NCI-H345 treated with DMSO at 0.1 percent for 48 hours (cell line): Measurements from ENCODE around the gene ELMO2.
"Not testable (repeated sequence)": the region's sequence is repeated elsewhere in the genome, so short reads cannot be mapped to it uniquely, and the experiment has no call there.

Experiments
- DNase-seq: peaks from one replicate; lab custom pipeline; 2025; ENCODE audit not compliant: unreplicated experiment; lab: John Stamatoyannopoulos, UW

The ELMO2 gene

DNA sequence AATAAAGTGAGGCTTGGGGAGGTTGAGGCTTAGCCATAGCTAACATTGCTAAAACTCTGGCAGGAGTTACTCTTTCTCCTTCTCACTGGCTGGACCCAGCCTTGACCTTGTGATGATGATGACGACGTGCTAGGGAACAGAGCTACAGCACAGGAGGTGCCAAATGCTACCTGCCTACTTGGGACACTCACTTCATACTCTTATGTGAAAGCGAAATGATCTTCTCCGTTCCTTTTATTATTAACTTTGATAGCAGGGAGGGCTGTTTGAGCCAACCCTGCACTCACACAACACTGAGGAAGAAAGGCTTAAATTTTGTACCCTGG is 1.2 kb upstream of the ELMO2 start:
- DNase-seq, result no peak

DNA sequence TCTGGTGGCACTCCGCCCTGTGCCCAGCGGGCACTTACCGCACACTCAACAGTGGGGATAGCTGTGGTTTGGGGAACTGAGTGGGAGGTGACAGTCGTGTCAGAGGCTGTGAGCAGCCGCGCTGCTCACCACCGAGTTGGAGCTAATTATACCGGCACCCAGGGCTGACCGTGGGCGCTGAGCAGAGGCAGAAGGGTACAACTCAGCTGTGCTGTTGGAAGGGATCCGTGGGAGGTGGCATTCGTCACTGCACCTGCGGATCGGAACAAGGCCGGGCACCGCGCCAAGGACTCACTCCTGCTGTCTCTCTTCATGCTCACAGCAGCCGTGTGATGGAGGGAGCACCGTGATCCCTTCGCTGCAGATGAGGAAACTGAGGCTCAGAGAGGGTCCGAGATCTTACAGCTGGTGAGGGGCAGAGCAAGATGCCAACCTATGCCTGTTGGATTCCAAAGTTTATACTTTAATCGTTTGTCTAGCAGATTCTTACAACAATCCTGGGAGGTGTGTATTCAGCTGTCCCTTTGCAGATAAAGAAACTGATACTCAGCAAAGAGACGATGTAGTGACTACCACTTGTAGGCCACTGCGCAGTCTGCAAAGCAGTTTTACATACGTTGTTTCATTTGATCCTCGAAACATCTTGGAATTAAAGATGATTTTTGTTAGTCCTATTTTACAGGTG is 713 bp upstream of the ELMO2 start:
- peak; percentile 85 for DNase-seq

DNA sequence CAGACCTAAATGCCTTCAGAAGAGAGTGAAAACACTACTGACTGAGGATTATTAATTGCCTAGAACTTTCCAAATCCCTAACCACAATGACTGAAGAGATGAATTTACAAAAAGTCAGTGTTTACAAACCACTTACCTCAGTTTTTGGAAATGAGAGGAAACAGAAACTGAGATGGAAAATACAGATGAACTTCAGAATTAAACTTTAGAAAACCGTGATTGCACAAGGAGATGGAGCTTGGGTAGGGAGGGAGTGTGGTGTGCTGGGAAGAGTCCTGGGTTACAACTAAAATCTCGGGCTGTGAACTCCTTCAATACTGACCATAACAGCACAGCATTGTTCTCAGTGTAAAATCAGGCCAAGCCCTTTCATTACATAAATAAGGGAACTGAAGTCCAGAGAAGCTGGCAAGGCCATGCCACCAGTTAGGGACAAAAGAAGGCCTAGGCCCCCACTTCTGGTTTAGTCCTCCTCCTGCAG is 4.0 kb downstream of the ELMO2 start:
- DNase-seq, result no peak

DNA sequence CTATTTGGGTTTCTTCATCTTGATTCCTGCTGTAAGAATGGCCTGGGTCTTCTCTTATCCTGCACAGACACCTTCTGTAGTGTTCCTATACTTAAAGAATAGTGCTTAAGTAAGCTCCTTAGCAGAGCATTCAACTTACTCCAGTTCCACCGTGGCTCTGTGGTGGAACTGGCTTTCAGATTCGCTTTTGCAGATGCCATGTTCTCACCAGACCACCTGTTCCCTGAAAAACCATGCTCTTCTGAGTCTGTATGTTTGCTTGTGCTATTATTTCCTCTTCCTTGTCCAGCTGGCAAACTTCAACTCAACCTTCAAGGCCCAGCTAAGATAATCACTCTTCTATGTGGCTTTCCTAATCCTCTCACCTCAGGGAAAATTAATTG is 4.9 kb downstream of the ELMO2 start:
- DNase-seq, result no peak

DNA sequence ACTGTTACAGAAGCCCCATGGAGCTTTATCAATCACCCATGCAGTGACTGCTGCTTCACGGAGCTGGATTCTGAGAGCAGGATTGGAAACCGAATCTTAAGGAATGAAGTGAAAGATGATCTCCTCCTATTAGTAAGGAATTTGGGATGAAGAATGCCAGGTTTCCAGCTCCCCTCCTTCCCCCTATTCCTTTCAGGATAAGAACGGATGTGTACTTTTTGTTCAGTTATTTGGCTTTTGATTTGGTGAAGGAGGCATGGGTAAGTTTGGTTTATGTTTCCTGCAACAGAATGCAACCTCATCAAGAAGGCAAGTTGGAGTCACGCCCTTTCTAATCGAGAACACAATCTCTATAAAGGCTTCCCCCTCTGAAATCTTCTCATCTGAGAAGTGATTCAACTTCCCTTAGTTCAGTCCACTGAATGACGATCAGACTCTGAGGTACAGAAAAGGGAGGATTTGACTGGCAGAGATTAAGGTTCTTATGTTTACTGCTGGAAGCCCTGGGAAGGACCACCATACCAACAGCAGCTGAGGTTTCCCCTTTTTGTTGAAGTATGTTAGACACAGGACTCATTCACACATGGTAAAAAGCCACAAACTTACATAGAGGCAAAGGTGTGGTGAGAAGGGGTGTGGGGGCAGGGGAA is 5.5 kb downstream of the ELMO2 start:
- no peak for DNase-seq

DNA sequence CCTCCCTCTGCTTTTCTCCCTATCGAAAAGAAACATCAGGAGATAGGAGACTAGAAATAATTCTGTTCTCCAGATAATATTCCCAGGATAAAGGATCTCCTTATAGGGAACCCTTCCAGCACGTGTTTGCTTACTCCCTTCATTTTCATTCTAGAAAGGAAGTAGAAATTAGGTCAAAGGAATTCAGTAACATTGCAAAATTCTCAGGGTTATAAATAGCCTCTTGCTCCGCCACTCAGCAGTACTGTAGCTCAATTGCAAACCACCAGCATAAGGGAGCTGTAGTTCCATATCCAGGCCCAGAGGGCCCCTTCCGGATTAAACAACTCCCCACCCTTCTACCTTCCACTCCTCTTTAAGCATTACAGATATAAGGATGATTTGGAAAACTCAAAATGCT is 6.2 kb downstream of the ELMO2 start:
- no peak for DNase-seq

DNA sequence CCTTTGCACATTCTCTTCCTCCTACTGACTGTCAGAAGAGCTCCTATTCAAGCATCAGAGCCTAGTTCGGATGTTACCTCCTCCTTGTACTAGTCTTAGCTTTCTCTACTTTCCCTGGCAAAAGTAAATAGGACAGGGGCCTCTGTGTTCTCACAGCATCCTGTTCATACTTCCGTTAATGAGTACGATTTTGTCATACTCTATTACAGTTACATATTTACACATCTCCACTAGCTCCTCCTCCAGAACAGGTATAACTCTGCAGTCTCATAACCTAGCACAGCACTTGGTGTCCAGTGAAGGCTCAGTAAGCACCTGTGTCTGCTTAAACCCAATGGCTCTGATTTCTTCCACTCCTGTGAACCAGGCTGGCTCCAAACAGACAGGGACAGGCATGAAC is 7.0 kb downstream of the ELMO2 start:
- no peak for DNase-seq

DNA sequence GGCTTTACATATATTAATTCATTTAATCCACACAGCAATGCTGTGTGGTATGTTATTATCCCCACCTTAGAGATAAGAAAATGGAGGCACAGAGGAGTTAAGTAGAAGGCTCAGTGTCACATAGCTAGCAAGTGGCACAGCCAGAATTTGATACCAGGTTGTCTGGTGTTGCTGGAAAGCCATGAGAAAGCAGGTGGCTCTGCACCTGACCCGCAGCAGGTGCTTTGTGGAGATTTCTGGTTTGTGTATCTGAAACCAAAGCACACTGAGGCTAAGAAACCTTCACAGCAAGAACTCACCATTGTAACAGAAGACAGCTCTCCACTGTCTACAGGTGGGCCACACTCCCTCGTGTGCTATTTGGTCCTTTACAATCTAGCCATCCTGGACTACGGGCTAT is 7.5 kb downstream of the ELMO2 start:
- no peak for DNase-seq

DNA sequence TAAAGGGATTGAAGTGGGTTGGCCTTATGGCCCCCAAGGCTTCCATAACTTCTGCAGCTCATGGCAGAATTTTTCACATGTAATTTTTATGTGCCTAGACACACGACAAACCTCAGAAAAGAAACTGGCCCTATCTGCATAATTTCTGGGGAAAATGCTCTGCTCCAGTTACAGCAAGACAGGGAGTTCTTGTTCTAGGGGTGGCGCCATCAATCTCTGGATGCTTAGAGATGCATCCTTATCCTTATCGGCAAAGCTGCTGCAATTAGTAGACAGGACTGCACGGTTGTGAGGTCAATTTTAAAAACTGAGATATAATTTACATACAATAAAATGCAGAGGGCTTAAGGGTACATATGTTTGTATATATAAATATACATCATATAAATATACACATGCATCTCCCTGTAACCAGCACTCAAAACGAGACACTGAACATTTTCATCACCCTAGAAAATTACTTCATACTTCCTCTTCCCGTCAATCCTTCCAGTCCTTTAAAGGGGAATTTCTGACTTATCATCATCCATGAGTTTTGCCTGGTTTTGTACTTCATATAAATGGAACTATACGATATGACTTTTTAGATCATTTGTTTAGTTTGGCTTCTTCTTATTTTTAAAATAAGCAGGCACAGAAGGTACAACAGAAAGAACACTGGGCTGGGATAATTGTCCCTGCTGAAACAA is 10.2 kb downstream of the ELMO2 start:
- DNase-seq, result no peak

DNA sequence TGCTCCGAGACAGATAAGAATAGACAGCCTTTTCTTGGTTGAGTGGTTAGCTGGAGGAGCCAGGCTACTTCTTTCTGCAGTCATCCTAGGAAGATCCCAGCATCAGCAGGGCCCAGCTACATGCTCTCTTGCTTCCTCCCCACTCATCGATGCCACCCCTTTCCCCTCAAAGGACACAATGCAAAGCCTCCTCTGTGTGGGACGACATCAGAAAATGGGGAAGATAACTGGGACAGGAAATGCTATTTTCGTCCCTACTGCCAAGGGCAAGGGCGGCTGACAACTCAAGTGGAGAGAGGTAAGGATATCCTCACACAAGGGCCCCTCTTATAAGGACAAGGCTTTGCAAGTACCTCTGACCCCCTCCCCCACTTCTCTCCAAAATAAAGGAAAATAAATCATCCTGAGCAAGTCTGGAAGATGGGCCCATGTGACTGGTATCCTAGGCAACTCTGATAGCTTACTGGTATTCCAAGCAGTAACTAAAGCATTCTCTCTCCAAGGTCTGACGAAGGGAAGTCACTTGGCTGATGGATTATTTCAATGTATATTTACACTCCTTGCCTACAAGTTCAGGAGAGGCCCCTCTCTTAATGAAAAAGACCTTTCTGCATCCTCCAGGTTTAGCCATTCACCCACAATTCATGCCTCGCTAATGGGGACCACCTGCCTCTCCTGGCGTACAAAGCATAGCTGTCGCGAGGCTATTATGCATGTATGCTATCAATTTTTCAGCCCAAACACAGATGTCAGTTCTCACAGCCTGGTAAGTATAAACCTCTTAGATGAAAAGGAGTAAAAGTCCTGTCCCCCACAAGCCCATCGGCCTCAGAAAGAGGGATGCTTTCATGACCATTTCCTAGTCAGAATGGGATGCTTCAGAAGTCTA is 11.3 kb downstream of the ELMO2 start:
- no peak for DNase-seq

DNA sequence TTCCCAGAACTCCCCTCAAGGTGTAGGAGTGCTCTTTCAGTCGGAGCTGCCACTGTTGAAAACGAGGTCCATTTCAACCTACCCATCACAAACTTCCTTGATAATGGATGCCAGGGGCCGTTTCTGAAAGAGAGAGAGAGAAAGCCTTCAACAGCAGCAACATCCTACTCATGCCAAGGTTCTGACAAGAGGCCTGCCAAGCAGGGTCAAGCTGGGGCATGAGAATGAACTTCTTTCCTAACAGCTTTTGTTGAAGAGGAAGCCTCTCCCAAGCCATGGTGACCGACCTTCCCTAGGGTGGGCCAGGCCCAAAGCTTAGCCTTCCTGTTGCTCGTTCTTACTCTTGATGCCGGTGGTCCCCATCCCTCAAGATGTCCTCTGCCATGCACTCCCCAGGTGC is 12.4 kb downstream of the ELMO2 start:
- DNase-seq, result no peak

DNA sequence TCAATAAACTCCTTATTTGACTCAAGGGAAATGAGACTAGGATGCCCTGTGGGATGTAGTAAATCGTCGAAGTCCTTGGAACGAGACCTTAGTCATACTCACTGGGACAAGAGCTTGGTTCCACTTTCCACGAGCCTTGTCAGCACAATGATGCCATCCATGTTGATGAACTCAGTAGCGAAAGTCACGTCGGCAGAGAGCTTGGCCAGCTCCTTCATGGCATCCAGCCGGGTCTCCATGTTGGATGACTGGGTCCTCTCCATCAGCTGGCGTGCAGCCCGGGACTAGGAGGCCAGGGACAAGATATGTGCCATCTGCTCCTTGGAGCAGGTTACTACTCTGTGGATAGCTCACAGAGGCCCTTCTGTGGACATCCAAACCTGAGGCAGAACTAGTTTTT is 17.5 kb downstream of the ELMO2 start:
- DNase-seq, result no peak

DNA sequence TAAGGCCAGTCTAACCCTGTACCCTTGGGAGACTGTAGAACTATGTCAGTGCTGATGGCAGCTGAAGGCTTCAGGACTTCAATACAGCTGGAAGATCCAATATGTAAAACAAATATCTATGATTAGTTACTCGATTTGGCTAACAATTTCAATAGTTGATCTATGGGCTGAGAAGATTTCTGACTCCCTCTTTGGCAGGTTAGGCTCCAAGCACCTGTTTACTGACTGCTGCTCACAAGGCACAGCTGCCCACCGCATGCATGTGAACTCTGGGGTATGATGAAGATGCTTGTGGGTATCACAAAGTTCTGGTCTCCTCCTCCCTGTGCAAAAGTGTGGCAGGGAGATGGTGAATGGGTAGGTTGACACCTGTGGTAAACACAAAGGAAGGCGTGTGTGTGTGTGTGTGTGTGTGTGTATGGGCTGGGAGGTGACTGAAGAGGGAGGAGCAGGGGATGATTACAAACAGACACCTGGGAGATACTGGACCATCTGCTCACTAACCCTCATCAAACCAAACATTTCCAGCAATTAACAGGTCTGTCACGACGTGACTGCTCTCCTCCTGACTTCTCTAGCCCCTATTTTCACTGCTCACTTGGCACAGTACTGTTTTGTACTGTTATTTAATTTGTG is 18.1 kb downstream of the ELMO2 start:
- no peak for DNase-seq

DNA sequence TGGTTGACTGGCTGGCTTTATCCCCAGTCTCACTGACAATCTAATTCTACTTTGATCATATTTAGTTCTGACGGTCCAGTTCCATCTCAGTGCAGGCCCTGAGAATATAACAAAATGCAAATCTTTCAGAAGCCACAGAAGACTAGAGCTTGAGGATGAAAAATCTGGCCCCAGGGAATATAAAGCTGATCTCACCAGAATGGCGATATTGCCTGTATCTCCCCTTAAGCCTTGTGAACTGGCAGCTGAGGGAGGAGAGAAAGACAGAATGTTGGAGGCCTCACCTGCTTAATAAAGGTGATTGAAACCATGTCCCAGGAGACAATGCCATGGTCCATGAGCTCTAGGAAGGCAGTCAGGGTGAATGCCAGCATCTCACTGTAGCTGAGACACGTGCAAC is 19.4 kb downstream of the ELMO2 start:
- DNase-seq, result not testable (repeated sequence)

DNA sequence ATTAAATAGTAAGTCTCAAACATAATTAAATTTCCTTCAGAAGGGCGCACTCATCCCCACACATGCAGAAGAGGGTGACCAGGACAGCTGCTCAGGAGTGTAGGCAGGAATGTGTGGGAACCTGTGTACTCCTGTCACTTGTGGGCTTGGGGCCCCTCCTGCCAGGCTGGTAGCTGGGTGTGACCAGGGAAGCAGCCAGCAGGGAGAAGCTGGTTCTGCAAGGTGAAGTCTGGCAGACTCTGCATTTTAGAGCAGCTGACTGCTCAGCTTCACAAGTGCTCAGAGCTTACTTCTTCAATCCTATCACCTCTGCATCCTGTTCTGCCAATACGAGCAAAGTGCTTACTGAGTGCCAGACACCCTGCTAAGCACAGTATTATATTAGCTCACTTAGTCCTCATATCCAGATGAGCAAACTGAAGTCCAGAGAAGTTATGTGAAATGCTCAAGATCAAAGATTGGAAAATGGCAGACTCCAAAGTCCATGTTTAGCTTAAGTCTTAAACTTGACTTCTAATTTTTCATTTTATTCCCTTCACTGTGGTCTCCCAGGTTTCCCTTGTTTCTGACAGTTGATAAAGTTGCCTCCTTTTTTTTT is 27.9 kb downstream of the ELMO2 start:
- no peak for DNase-seq

DNA sequence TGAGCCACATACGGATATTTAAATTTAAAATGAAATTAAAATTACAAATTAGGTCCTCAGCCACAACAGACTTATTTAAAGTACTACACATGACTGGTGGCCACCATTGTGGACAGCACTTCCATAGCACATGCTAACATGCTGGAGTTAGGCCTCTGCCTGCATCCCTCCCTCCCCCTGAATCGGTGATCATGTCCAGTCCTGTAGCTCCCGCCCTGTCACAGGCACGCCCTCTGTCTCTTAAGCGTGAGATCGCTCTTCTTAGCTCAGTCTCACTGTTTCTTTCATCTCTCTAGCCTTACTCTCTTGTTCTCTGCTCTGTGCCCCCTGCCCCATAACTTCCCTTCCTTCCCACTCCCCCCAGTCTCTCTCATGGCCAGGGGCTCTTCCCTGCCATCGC is 28.9 kb downstream of the ELMO2 start:
- DNase-seq, result no peak

DNA sequence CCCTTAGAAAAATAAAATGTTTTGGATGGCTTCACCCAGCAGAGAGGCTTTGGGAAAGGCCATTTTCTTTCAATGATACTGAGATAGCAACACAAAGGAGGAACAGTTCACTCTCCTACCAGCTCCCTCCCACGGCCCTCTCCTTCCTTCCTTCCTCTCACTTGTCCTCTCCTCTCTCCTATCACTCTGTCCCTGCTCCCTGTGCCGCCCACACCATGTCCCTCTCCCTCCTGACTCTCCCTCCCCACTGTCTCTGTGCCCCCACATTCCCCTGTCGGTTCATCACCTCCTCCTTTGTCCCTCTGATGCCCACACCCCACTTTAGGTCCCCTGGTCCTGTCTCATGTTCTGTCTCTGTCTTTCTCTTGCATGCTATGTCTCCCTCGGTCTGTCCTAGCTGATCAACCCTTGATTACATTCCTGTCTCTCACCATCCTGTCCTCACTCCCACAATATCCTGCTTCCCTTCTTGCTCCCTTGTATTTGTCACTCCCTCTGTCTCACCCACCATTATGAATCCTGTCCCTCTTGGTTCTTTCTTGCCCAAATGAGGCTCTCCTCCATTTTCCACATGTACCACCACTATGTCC is 30.1 kb downstream of the ELMO2 start:
- no peak for DNase-seq

DNA sequence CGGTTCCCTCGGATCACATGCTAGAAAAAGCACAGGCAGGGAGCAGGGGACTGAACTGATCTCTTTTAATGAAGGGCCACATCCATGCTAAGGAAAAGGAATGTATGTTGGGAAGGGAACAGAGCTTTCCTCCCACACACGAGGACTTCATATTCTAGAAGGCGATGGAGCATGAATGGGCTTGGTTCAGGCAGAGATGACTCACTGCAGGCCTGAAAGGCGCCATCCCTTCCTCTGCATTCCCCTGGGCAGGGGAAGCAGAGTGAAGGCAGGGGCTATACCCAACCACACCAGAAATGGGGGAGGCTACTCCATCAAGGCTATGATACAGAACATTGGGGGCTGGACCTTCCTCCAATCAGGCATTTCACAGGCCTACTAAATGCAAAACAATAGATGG is 30.6 kb downstream of the ELMO2 start:
- DNase-seq, result no peak

DNA sequence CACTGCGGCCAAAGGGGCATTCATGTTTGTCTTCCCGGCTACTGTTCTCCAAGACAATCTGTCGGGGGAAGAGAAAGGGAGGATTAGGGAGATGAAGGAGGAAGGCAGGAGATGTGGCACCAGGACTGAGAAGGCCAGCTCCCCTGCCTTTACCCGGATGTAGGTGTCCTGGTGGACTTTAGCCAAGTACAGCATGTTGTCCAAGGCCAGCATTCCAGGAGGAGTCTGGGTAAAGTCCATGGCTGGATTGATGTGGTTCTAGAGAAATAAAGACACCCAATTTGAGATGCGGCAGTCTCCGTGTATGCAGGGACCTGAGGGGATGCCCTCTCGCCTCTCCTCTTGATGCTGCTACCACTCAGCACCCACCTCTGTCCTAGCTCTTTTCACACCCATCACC is 32.0 kb downstream of the ELMO2 start:
- no peak for DNase-seq

DNA sequence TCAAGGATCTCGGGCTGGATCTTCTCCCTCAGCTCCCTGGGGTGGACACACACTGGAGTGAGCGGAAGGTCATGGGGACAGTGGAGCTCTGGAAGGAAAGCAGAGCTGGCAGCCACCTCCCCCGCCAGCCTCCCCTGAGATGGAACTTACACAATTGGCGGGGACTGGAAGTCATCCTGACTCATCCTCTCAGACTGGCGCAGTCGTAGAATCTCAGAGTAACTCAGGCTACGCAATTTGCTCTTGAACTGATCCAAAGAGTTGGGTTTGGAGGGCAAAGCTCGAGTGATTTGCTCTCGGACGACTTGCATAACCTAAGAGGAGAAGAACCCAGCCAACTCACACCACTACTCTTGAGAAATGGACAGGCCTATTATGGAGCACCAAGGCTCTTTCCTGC is 34.8 kb downstream of the ELMO2 start:
- no peak for DNase-seq
